AG09309 (cell line): ENCODE measurements around the gene CA5B.
"Not testable (repeated sequence)": the region's sequence is repeated elsewhere in the genome, so short reads cannot be mapped to it uniquely, and the experiment has no call there.

Source experiments
- DNase-seq: peaks from one replicate; pipeline ENCODE4 v3.0.0-alpha.2; 2010; ENCODE audit warnings: low read depth
- H3K4me3 ChIP-seq: 2 replicates; pipeline ENCODE4 v1.5.1; 2011; ENCODE audit warnings: mild to moderate bottlenecking, low read depth, low read length, moderate library complexity; ENCODE audit not compliant: control insufficient read depth
- TF ChIP-seq, protein P1 (sequence below): IDR thresholded peaks from 2 replicates; pipeline ENCODE4 v1.5.1; 2011; ENCODE audit warnings: mild to moderate bottlenecking, low read depth, low read length, inconsistent platforms; ENCODE audit not compliant: insufficient read depth, control insufficient read depth; ENCODE audit errors: missing control alignments

CA5B gene

DNA sequence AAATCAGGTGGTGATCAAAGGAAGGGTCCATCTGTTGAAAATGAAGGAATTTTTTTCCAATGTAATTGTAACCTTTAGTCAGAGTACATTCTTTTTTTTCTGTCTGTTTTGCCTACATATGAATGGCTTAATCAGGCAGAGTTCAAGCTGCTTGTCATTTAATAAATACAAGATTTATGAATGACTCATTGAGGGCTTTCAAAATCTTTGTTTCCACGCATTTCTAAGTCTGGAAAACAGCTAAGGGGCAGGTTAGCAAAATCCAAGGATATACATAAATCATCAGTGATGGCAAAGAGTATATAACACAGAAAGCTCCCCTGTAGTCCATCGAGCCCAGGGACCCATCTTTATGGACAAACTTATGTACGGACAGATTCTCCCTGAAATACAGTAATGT, 1.8 kb downstream of the CA5B start:
- no peak overlapping the region for H3K4me3 ChIP-seq
- DNase-seq = no peak
- TF ChIP-seq, protein P1, sequence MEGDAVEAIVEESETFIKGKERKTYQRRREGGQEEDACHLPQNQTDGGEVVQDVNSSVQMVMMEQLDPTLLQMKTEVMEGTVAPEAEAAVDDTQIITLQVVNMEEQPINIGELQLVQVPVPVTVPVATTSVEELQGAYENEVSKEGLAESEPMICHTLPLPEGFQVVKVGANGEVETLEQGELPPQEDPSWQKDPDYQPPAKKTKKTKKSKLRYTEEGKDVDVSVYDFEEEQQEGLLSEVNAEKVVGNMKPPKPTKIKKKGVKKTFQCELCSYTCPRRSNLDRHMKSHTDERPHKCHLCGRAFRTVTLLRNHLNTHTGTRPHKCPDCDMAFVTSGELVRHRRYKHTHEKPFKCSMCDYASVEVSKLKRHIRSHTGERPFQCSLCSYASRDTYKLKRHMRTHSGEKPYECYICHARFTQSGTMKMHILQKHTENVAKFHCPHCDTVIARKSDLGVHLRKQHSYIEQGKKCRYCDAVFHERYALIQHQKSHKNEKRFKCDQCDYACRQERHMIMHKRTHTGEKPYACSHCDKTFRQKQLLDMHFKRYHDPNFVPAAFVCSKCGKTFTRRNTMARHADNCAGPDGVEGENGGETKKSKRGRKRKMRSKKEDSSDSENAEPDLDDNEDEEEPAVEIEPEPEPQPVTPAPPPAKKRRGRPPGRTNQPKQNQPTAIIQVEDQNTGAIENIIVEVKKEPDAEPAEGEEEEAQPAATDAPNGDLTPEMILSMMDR = no peak

DNA sequence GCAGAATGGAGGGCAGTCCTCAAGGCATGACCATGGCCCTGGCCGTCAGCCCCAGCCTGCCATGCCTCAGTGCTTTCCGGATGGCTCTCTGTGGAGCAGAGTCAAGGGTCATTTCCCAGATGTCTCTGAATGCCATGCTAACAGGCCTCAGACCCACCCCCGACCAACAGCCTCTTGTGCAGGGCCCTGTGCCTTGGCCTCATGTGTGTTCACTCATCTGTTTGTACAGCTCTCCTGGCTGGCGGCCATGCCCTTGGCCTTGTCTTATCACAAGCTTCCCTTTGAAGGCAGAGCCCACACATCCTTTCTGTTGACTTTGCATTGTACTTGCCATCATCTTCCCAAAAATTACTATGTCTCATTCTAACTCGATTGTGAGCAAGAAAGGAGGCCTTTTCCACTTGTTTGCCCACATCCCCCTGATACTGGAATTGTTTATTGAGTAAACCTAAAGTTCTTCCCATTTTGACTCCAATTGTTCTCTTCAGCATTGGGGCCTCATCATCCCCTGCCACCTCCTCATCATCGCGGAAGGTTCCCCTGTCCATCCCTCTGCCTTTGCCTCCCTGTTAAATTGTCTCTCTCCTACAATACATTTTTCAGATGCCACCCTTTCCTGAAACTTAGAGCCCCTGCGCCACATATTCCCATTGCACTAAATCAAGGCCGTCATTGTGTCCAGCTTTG, 6.3 kb downstream of the CA5B start:
- DNase-seq = no peak
- TF ChIP-seq, protein P1 = no peak
- H3K4me3 ChIP-seq = no peak overlapping the region

DNA sequence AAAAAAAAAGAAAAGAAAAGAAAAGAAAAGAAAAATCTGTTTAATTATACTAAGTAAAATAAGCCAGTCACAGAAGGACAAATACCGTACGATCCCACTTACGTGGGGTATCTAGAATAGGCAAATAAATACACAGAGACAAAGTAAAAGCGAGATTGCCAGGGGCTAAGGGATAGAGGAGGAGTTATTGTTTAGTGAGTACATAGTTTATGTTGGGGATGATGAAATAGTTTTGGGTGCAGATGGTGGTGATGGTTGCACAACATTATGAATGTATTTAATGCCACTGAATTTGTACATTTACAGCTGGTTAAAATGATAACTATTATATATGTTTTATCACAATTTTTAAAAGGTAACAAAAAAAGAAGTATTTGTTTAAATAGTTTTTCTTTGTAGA, 7.1 kb downstream of the CA5B start:
- H3K4me3 ChIP-seq = no peak overlapping the region
- DNase-seq = no peak
- TF ChIP-seq, protein P1 = no peak

DNA sequence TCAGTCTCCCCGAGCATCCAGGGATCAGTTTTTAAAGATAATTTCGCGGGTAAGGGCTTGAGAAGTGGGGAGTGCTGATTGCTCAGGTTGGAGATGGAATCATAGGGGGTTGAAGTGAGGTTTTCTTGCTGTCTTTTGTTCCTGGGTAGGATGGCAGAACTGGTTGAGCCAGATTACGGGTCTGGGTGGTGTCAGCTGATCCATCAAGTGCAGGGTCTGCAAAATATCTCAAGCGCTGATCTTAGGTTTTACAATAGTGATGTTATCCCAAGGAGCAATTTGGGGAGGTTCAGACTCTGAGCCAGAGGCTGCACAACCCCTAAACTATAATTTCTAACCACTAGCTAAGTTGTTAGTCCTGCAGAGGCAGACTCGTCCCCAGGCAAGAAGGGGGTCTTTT, 8.6 kb downstream of the CA5B start:
- not testable (repeated sequence) for DNase-seq

DNA sequence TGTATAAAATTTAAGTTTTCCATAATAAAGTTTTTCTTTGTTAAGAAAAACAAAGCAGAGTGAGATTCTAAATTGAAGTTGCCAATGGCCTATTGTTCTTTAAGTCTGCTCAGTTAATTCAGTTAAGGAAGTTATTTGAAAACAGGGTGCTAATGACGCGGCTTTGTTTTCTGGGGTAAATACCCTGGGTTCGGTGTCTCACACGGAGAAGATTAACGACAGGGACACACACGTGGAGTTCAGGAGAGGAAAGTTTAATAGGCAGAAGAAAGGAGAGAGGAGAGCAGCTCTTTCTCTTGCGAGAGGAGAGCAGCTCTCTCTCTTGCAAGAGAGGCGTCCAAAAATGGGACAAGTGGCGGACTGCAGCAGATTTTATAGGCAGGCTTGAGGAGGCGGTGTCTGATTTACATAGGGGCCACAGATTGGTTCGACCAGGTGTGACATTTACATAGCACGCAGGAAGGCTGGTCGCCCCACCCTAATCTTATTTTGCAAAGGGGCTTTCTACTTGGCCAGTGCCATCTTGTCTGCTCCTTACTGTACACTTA, 9.6 kb downstream of the CA5B start:
- no peak for DNase-seq
- H3K4me3 ChIP-seq = no peak overlapping the region
- TF ChIP-seq, protein P1 = no peak

More for the DNA sequence above, 8.6 kb downstream of the CA5B start:
- H3K4me3 ChIP-seq = not testable (repeated sequence)

DNA sequence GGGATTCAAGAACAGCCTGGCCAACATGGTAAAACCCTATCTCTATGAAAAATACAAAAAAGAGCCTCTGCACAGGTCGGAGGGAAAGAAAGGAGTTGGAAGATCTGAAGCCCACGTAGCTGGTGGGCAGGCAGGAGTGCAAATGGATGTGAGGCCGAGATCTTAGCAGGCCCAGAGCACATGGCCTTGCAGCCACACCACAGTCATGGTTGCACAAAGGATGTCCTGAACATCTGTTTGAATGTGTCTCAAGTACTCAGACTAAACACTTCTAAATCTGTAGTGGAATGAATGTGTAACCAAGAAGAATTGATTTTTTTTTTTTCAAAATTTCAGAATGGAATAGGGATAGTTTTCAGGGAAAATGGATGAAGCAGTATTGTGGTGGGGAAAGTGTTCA, 10.8 kb downstream of the CA5B start:
- no peak overlapping the region for H3K4me3 ChIP-seq
- DNase-seq = no peak
- TF ChIP-seq, protein P1 = no peak
